Parathyroid adenoma (tissue), 2 donors: Measurements from ENCODE around the gene STARD13.

ENCODE experiments used
- H2AFZ ChIP-seq: fragments of 300-600 bp; sonication (generic); one replicate; pipeline ENCODE4 v1.7.0; 2017; ENCODE audit warnings: antibody characterized with exemption, mild to moderate bottlenecking
- H3K27ac ChIP-seq: fragments of 300-600 bp; sonication (generic); one replicate; pipeline ENCODE4 v1.7.0; 2017
- H3K27me3 ChIP-seq: fragments of 300-600 bp; sonication (generic); one replicate; pipeline ENCODE4 v1.7.0; 2017; ENCODE audit warnings: low read length; ENCODE audit not compliant: control insufficient read depth, insufficient read depth
- H3K36me3 ChIP-seq: fragments of 300-600 bp; sonication (generic); one replicate; pipeline ENCODE4 v1.7.0; 2017; ENCODE audit warnings: low read length; ENCODE audit not compliant: control insufficient read depth, insufficient read depth
- H3K4me1 ChIP-seq: fragments of 300-600 bp; sonication (generic); one replicate; pipeline ENCODE4 v1.7.0; 2017; ENCODE audit warnings: control low read depth
- H3K4me2 ChIP-seq: fragments of 300-600 bp; sonication (generic); one replicate; pipeline ENCODE4 v1.7.0; 2017; ENCODE audit warnings: low read length
- H3K4me3 ChIP-seq: fragments of 300-600 bp; sonication (generic); one replicate; pipeline ENCODE4 v1.7.0; 2017; ENCODE audit warnings: low read depth, low read length
- H3K79me2 ChIP-seq: fragments of 300-600 bp; sonication (generic); one replicate; pipeline ENCODE4 v1.7.0; 2017; ENCODE audit warnings: control low read depth
- H3K9ac ChIP-seq: fragments of 300-600 bp; sonication (generic); one replicate; pipeline ENCODE4 v1.7.0; 2017; ENCODE audit warnings: mild to moderate bottlenecking
- H3K9me3 ChIP-seq: fragments of 300-600 bp; sonication (generic); one replicate; pipeline ENCODE4 v1.7.0; 2017; ENCODE audit warnings: low read length; ENCODE audit not compliant: control insufficient read depth
- CTCF ChIP-seq: fragments of 300-600 bp; sonication (generic); IDR thresholded peaks from one replicate; pipeline ENCODE4 v1.7.0; 2017; ENCODE audit warnings: antibody characterized with exemption, mild to moderate bottlenecking
- donor health status: primary hyperparathyroidism.

Gene STARD13

DNA sequence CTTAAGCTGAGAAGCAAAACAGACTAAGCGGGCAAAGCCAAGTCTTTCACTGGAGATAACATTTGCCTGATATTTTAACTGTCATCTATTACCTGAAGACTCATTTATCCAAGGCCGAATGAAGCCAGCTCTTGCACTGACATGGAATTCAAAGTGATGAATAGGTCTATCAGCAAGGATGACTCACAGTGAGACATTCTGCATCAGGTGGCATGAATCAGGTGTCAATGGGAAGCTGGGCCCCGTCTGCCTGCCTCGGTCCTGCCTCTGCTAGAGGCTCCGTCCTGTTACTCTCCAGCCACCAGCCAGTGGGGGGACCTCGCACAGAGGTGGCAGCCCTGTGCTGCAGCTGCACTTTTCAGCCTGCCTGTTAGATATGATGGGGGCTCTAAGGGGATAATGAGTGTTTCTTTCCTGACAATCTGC is 23.5 kb downstream of the STARD13 start:
- no peak for TF ChIP-seq CTCF
- Histone ChIP-seq H3K79me2 (no peaks in the 10 kb centered on the region), H3K36me3 (no peaks in the 10 kb centered on the region), H3K9ac (no peak overlapping the region), H3K27ac (no peak overlapping the region), H3K4me2 (no peak overlapping the region), H3K27me3 (no peaks in the 10 kb centered on the region), H3K9me3 (no peaks in the 10 kb centered on the region), H2AFZ (no peak overlapping the region), H3K4me3 (no peak overlapping the region), H3K4me1 (no peaks in the 10 kb centered on the region)

- no peak overlapping the region for H3K4me3 ChIP-seq
- no peaks in the 10 kb centered on the region for H3K36me3 ChIP-seq
- no peak overlapping the region for H3K9ac ChIP-seq
- H3K27me3 ChIP-seq: no peaks in the 10 kb centered on the region
- no peak overlapping the region for H3K27ac ChIP-seq
- H3K4me2 ChIP-seq: no peak overlapping the region
- no peak overlapping the region for H2AFZ ChIP-seq
- no peak for TF ChIP-seq CTCF
- no peaks in the 10 kb centered on the region for H3K79me2 ChIP-seq
- H3K9me3 ChIP-seq: no peaks in the 10 kb centered on the region
- H3K4me1 ChIP-seq: no peaks in the 10 kb centered on the region
Measured at GRCh38 chr13:33261387-33262061, 24.0 kb downstream of the STARD13 start.

DNA sequence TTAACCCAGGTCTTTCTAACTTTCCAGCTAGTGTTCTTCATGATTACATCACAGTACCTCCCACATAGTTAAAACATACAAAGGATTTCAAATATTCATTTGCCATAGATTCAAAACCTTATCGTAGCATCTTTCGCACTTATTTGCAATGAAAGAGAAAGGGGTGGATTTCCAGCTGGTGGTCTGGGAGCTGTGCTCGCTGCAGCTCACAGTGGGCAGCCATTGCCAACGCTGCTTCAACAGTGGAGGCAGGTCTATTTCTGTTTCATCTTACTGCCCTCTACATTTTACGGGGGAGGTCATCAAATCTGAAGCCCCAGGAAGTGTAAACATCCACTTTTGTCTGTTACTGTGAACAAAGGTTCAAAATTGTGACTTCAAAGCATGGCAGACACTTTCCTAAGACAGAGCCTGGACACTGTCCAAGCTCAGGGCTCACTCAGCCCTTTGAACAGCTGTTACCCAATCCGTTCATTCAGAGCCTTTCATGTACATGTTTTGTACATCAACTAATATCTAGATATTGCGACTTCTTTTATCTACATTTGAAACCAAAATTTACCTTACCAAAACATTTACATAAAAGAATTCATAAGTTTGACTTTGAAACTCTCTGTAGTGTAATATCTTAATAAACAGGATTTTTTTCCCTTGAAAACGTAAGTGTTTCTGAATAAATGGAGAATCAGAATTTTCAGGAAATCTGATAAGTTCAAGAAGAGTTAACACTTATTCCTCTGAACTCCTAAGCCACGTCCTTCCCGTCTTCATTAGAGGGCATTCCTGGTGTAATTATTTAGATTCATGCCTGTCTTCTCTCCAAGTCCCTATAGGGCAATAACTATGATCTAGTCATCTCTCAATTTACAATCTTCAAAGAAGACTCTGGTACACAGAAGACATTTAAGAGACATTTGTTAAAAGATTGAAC is 25.1 kb downstream of the STARD13 start:
- Histone ChIP-seq H3K36me3 (no peaks in the 10 kb centered on the region), H3K4me2 (no peak overlapping the region), H3K27ac (no peak overlapping the region), H3K4me3 (no peak overlapping the region), H3K9ac (no peak overlapping the region), H2AFZ (no peak overlapping the region), H3K4me1 (no peaks in the 10 kb centered on the region), H3K79me2 (no peaks in the 10 kb centered on the region), H3K9me3 (no peaks in the 10 kb centered on the region), H3K27me3 (no peaks in the 10 kb centered on the region)
- TF ChIP-seq CTCF: no peak

DNA sequence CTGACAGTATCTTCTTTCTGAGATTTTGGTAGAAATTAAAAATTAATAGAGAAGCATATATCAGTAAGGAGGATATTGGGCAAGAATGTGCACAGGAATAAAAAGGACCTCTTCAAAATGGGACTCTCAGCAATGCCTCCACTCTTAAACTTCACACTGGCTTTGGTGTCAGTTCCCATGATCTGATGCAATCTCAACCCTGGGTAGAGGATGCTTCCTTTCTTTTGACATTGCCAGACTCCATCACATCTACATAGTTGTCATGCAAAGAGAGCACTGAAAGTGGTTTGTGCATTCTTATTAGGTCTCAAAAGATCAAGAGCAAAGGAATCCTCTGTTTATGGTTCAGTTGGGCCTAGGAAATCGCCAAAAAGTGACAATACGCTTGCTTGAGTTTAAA is 26.3 kb downstream of the STARD13 start:
- TF ChIP-seq CTCF: no peak
- Histone ChIP-seq H2AFZ (no peak overlapping the region), H3K36me3 (no peaks in the 10 kb centered on the region), H3K9me3 (no peaks in the 10 kb centered on the region), H3K79me2 (no peaks in the 10 kb centered on the region), H3K4me2 (no peak overlapping the region), H3K27me3 (no peaks in the 10 kb centered on the region), H3K4me3 (no peak overlapping the region), H3K4me1 (no peaks in the 10 kb centered on the region), H3K9ac (no peak overlapping the region), H3K27ac (no peak overlapping the region)
